ENCODE results near the gene COPS7A.

DNA sequence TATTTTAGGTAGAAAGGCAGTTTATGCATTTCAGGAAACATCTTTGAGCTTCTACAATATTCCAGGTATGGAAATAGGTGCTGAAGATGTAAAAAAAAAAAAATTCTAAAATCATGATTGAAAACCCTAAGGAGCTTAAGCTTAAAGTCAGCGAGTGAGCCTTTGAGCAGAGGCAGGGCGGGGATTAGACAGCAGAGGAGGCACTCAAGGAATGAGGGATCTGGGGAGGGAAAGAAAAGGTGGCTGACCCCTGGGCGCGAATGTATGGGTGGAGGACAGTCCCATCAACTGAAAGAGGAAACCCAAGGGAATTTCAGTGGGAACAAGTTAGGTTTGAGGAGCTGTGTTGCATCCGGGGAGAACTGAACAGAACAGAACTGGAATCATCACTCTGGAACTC, 35.9 kb downstream of the COPS7A start:
- no peak for TF ChIP-seq EZH2 (IDR thresholded peaks at IDR 0.05; ENCODE audit: low read length, missing control alignments)
- TF ChIP-seq, protein P1, sequence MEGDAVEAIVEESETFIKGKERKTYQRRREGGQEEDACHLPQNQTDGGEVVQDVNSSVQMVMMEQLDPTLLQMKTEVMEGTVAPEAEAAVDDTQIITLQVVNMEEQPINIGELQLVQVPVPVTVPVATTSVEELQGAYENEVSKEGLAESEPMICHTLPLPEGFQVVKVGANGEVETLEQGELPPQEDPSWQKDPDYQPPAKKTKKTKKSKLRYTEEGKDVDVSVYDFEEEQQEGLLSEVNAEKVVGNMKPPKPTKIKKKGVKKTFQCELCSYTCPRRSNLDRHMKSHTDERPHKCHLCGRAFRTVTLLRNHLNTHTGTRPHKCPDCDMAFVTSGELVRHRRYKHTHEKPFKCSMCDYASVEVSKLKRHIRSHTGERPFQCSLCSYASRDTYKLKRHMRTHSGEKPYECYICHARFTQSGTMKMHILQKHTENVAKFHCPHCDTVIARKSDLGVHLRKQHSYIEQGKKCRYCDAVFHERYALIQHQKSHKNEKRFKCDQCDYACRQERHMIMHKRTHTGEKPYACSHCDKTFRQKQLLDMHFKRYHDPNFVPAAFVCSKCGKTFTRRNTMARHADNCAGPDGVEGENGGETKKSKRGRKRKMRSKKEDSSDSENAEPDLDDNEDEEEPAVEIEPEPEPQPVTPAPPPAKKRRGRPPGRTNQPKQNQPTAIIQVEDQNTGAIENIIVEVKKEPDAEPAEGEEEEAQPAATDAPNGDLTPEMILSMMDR (conservative IDR thresholded peaks at IDR 0.05 in 1 of 2, IDR thresholded peaks at IDR 0.05 in 1 of 2; ENCODE audit: low read depth in 1 of 2, low read length in 2 of 2): no peak
